H1 (cell line): ENCODE results near the gene NR5A1. TPM values are rescaled to one million over a fixed set of nuclear protein-coding genes. Genes with fewer than 3 reads are reported as not detected.

Source experiments
- CTCF ChIA-PET: fragments of 300-600 bp; sonication (Branson Sonifier 250); formaldehyde crosslinking; loops from one replicate; lab custom pipeline; 2021; ENCODE audit not compliant: partially characterized antibody; lab: Charles Lee
- POLR2A ChIA-PET: fragments of 300-600 bp; sonication (Branson Sonifier 250); formaldehyde crosslinking; loops from one replicate; lab custom pipeline; 2021; ENCODE audit warnings: inconsistent platforms; ENCODE audit not compliant: partially characterized antibody; lab: Charles Lee
- DNase-seq, 2 experiments: peaks; one replicate each; pipeline versions ENCODE4 v3.0.0 to v3.0.0-alpha.2; 2010 to 2022; ENCODE audit warnings: low spot score in 2 of 2, low read depth in 1 of 2, mixed read lengths in 1 of 2
- FAIRE-seq: peaks from 2 replicates; lab custom pipeline; 2011; peaks lifted over from hg19 to GRCh38; lab: Jason Lieb, UNC
- H2AFZ ChIP-seq: 2 replicates; pipeline ENCODE4 v1.8.1; 2012; ENCODE audit warnings: low read length, inconsistent platforms
- H2AK5ac ChIP-seq: 2 replicates; pipeline ENCODE4 v1.6.1; 2013; ENCODE audit warnings: low read depth, low read length
- H2BK120ac ChIP-seq: replicated peaks from 2 replicates; pipeline ENCODE3; 2013; ENCODE audit warnings: low read depth, low read length, inconsistent platforms
- H2BK12ac ChIP-seq: 2 replicates; pipeline ENCODE4 v1.6.1; 2013; ENCODE audit warnings: low read depth, low read length
- H2BK15ac ChIP-seq: 2 replicates; pipeline ENCODE4 v1.6.1; 2013; ENCODE audit warnings: low read length
- H2BK20ac ChIP-seq: 2 replicates; pipeline ENCODE4 v1.6.1; 2013; ENCODE audit warnings: low read length
- H2BK5ac ChIP-seq: 2 replicates; pipeline ENCODE4 v1.6.1; 2013; ENCODE audit warnings: low read depth, low read length
- H3K14ac ChIP-seq: 2 replicates; pipeline ENCODE4 v1.6.1; 2013; ENCODE audit warnings: inconsistent platforms; ENCODE audit not compliant: insufficient read length
- H3K18ac ChIP-seq: 2 replicates; pipeline ENCODE4 v1.6.1; 2013; ENCODE audit warnings: low read length; ENCODE audit errors: extremely low read depth
- H3K23ac ChIP-seq: 2 replicates; pipeline ENCODE4 v1.6.1; 2013; ENCODE audit warnings: inconsistent platforms; ENCODE audit not compliant: insufficient read length
- H3K23me2 ChIP-seq: 2 replicates; pipeline ENCODE4 v1.6.1; 2013; ENCODE audit warnings: low read depth, low read length
- H3K27ac ChIP-seq: 2 replicates; pipeline ENCODE4 v1.6.1; 2011; ENCODE audit warnings: low read depth, low read length, inconsistent platforms
- H3K27me3 ChIP-seq, 4 experiments: replicated peaks in 1 of 4; 1 replicate in 1 of 4; 2 replicates in 3 of 4; pipeline versions ENCODE4 v1.6.1 to v1.8.1; 2011 to 2013; ENCODE audit warnings: low read length in 3 of 4, mild to moderate bottlenecking in 3 of 4, inconsistent platforms in 2 of 4, mixed read lengths in 2 of 4, moderate library complexity in 1 of 4; ENCODE audit not compliant: control insufficient read depth in 3 of 4, insufficient read depth in 3 of 4; ENCODE audit errors: extremely low read depth in 1 of 4
- H3K36me3 ChIP-seq, 4 experiments: 2 replicates each; pipeline versions ENCODE4 v1.6.1 to v1.8.1; 2011 to 2013; ENCODE audit warnings: mild to moderate bottlenecking in 4 of 4, low read length in 3 of 4, moderate library complexity in 2 of 4, control low read depth in 1 of 4, inconsistent platforms in 1 of 4; ENCODE audit not compliant: insufficient read depth in 4 of 4, control insufficient read depth in 2 of 4
- H3K4ac ChIP-seq: replicated peaks from 2 replicates; pipeline ENCODE3; 2013; ENCODE audit warnings: low read length, low read depth, mixed read lengths, inconsistent platforms; ENCODE audit not compliant: insufficient read length
- H3K4me1 ChIP-seq, 4 experiments: replicated peaks in 1 of 4; 1 replicate in 1 of 4; 2 replicates in 3 of 4; pipeline versions ENCODE4 v1.6.1 to v1.8.1; 2011 to 2013; ENCODE audit warnings: low read length in 3 of 4, inconsistent platforms in 2 of 4, mixed read lengths in 1 of 4; ENCODE audit not compliant: insufficient read depth in 4 of 4, control insufficient read depth in 3 of 4
- H3K4me2 ChIP-seq, 2 experiments: 2 replicates each; pipeline versions ENCODE4 v1.6.1 to v1.8.1; 2011 to 2013; ENCODE audit warnings: low read depth in 2 of 2, low read length in 2 of 2, control low read depth in 1 of 2, inconsistent platforms in 1 of 2, mild to moderate bottlenecking in 1 of 2; ENCODE audit not compliant: insufficient read depth in 1 of 2
- H3K4me3 ChIP-seq, 4 experiments: fragments of 200-600, 300-600 bp in 1 of 4; sonication (generic), shearing (Covaris generic), sonication (Bioruptor Twin) in 1 of 4; 2 replicates each; pipeline versions ENCODE4 v1.5.1 to v1.8.1; 2011 to 2016; ENCODE audit warnings: low read length in 4 of 4, low read depth in 3 of 4, control low read depth in 2 of 4, inconsistent platforms in 2 of 4, mild to moderate bottlenecking in 2 of 4, mixed read lengths in 1 of 4, moderate library complexity in 1 of 4; ENCODE audit not compliant: insufficient read depth in 2 of 4; ENCODE audit errors: extremely low read depth in 1 of 4
- H3K56ac ChIP-seq: replicated peaks from 2 replicates; pipeline ENCODE3; 2013; ENCODE audit warnings: low read depth, mild to moderate bottlenecking, mixed read lengths, low read length, inconsistent platforms; ENCODE audit not compliant: insufficient read length
- H3K79me1 ChIP-seq: 2 replicates; pipeline ENCODE4 v1.6.1; 2013; ENCODE audit warnings: low read depth, low read length, control low read depth
- H3K79me2 ChIP-seq, 2 experiments: 2 replicates each; pipeline versions ENCODE4 v1.6.1 to v1.8.1; 2012 to 2013; ENCODE audit warnings: low read length in 2 of 2, mild to moderate bottlenecking in 2 of 2, inconsistent platforms in 1 of 2; ENCODE audit not compliant: insufficient read depth in 2 of 2, control insufficient read depth in 1 of 2
- H3K9ac ChIP-seq, 4 experiments: replicated peaks in 1 of 4; 1 replicate in 1 of 4; 2 replicates in 3 of 4; pipeline versions ENCODE4 v1.6.1 to v1.8.1; 2011 to 2013; ENCODE audit warnings: low read depth in 3 of 4, low read length in 3 of 4, control low read depth in 2 of 4, mild to moderate bottlenecking in 2 of 4, moderate library complexity in 2 of 4, inconsistent platforms in 1 of 4; ENCODE audit errors: extremely low read depth in 1 of 4
- H3K9me3 ChIP-seq, 2 experiments: 2 replicates each; pipeline versions ENCODE4 v1.6.1 to v1.8.1; 2012 to 2013; ENCODE audit warnings: mild to moderate bottlenecking in 2 of 2, moderate library complexity in 2 of 2, control low read depth in 1 of 2, inconsistent platforms in 1 of 2, low read depth in 1 of 2, low read length in 1 of 2, mixed read lengths in 1 of 2; ENCODE audit not compliant: insufficient read depth in 2 of 2
- H4K20me1 ChIP-seq, 2 experiments: replicated peaks in 1 of 2; 2 replicates each; pipeline versions ENCODE3 to v1.8.1; 2011 to 2013; ENCODE audit warnings: inconsistent platforms in 2 of 2, low read length in 2 of 2, mild to moderate bottlenecking in 1 of 2; ENCODE audit not compliant: insufficient read depth in 2 of 2, control insufficient read depth in 1 of 2
- H4K5ac ChIP-seq: 2 replicates; pipeline ENCODE4 v1.6.1; 2013; ENCODE audit warnings: low read length, low read depth, mixed read lengths, inconsistent platforms; ENCODE audit not compliant: insufficient read length
- H4K8ac ChIP-seq: 2 replicates; pipeline ENCODE4 v1.8.0; 2013; ENCODE audit warnings: mild to moderate bottlenecking, moderate library complexity, low read length, inconsistent platforms; ENCODE audit not compliant: insufficient read depth; ENCODE audit errors: extremely low read depth
- H4K91ac ChIP-seq: replicated peaks from 2 replicates; pipeline ENCODE3; 2013; ENCODE audit warnings: low read length, mixed read lengths, inconsistent platforms; ENCODE audit not compliant: insufficient read length
- JUN ChIP-seq: IDR thresholded peaks from 2 replicates; pipeline ENCODE4 v1.6.1; 2011; ENCODE audit warnings: low read depth, mild to moderate bottlenecking, improper control_type of control experiment, low read length
- KDM1A ChIP-seq: fragments of 200-600, 300-600 bp; sonication (generic); IDR thresholded peaks from 2 replicates; pipeline ENCODE4 v1.7.1; 2016; ENCODE audit warnings: mild to moderate bottlenecking, low read length, borderline replicate concordance
- POLR2AphosphoS5 ChIP-seq: IDR thresholded peaks from 2 replicates; pipeline ENCODE4 v1.6.1; 2011; ENCODE audit warnings: low read depth, low read length
- SRF ChIP-seq: IDR thresholded peaks from 2 replicates; pipeline ENCODE4 v1.6.1; 2011; ENCODE audit warnings: mild to moderate bottlenecking, low read depth, low read length, moderate library complexity
- WGBS, 2 experiments: shearing (Covaris generic) in 1 of 2; methylation state at CpG; one replicate each; pipeline versions ENCODE4 v1.1.6 to v1.1.7; 2013 to 2015; ENCODE audit warnings: low lambda C conversion rate in 2 of 2, mixed read lengths in 2 of 2, inconsistent platforms in 1 of 2, low coverage in 1 of 2, missing lambda C conversion rate in 1 of 2; ENCODE audit not compliant: insufficient replicate concordance in 2 of 2, insufficient coverage in 1 of 2, insufficient read length in 1 of 2; ENCODE audit errors: extremely low coverage in 1 of 2, missing lambda C conversion rate in 1 of 2; 5-methylcytosine and 5-hydroxymethylcytosine counted together
- polyA plus RNA-seq, 7 experiments: library from polyadenylated mRNA; depleted of rRNA in 3 of 7; stranded (reverse) in 5 of 7; unstranded in 2 of 7; fragments of >200 nt in 5 of 7; fragments of 200-250 nt in 2 of 7; gene quantifications; 1 replicate in 5 of 7; 2 replicates in 1 of 7; 4 replicates in 1 of 7; pipeline versions ENCODE4 v1.2.1 to v1.2.3, GENCODE V29; 2011 to 2013; ENCODE audit warnings: missing spikeins in 2 of 7, mixed read lengths in 2 of 7
- total RNA-seq: library from RNA; stranded (reverse); fragmentation: NEBNext Ultra II Directional; extraction: Animal tissue kit (Norgen Biotek cat#: 25700); gene quantifications from 2 replicates; pipeline ENCODE4 v1.2.1, GENCODE V29; 2021

NR5A1 gene
- total and polyA plus RNA-seq, 2 of the 8 experiments (the other 6 are each of a cell fraction or from before 2014, with no cell fraction given), result 0.29 to 0.58 TPM

DNA sequence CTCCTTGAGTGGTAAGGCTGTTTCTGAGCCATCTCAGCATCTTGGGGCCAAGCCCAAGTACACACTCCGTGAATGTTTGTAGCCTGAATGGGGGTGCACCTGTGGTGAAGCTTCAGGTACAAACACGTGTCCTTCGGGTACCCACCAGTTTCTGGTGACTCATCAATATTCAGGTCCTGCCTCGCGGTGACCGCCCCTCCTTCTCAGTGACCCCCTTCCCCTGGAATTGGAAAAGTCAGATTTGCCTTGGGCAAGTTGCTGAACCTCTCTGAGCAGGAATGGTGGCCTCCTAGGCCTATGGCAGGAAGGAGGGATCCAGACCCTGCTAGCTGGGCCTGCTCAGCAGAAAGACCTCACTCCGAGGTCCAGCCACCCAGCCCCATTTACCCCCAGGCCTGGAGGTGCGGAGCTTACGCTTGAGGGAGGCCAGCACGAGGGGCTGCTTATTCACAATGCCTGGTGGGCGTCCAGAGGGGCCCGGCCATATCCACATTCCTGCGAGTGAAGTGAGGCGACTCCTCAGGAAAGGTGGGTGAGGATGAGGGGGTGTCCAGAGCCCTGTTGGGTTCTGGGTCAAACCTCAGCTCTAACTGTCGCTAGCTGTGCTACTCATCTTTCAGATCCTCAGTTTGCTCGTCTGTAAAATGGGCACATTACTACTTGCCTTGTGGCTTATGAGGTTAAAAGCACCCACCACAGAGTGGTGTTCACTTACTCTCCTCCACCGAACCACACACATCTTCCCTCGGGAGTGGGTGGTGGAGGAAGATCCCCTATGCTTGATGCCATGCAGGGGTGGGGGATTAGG, 49.9 kb downstream of the NR5A1 start:
- H2AFZ ChIP-seq, result no peak overlapping the region
- H3K79me1 ChIP-seq, result no peaks in the 10 kb centered on the region
- H3K56ac ChIP-seq, result no peak overlapping the region
- H3K18ac ChIP-seq, result no peak overlapping the region
- H4K8ac ChIP-seq, result no peak overlapping the region
- H3K27me3 ChIP-seq, result peaks cover 7 to 15% (median 10%) of the 10 kb centered on the region in 4 experiments
- no peak overlapping the region for H4K91ac ChIP-seq
- no peak for TF ChIP-seq POLR2AphosphoS5
- no peak for TF ChIP-seq JUN
- peak; percentile 86; the same call in 1 of the 2 replicates for TF ChIP-seq KDM1A
- TF ChIP-seq SRF, result no peak
- TF ChIP-seq, all 59 proteins: peak for 1
- Histone ChIP-seq H2BK15ac (no peak overlapping the region), H2BK120ac (no peak overlapping the region), H3K4me3 (no peak overlapping the region), H3K27ac (no peak overlapping the region), H3K79me2 (no peaks in the 10 kb centered on the region), H3K9me3 (peaks cover 0 to 4% of the 10 kb centered on the region in 2 experiments; a peak in 2 of 4 replicates), H2BK20ac (no peak overlapping the region), H2BK5ac (no peak overlapping the region), H3K14ac (no peak overlapping the region), H3K23me2 (peaks cover 6% of the 10 kb centered on the region; the same call in 1 of the 2 replicates), H4K20me1 (peaks cover 0 to 3% of the 10 kb centered on the region in 2 experiments), H3K9ac (no peak overlapping the region), H3K4ac (no peak overlapping the region), H3K4me1 (peaks cover 0 to 5% (median 3%) of the 10 kb centered on the region in 4 experiments; a peak in 5 of 7 replicates), H3K4me2 (no peak overlapping the region), H2BK12ac (no peak overlapping the region), H2AK5ac (no peak overlapping the region), H3K23ac (no peak overlapping the region), H3K36me3 (peaks cover 0 to 3% (median 0%) of the 10 kb centered on the region in 4 experiments; a peak in 1 of 8 replicates), H4K5ac (no peak overlapping the region)
- ChIA-PET CTCF (interaction anchor here (0.7 to 6.6 kb wide), 13 partner anchors 9 to 905 kb away, joined by 3 to 35 read pairs (median 3); no protein-coding TSS in a partner anchor), POLR2A (interaction anchor here (1.1 kb wide), 1 partner anchor 320 kb away, joined by 3 read pairs; the partner anchor contains the start of gene OLFML2A)
- DNase-seq, result no peak
- FAIRE-seq, result no peak
- 91% methylated on average over 18 of the region's 18 CpGs; no CpG with 5 or more reads in 1 of the 2 experiments for WGBS, 2 experiments
